HG02885 (cell line): ENCODE measurements around the gene PDPK1.
"Not testable (repeated sequence)": the region's sequence is repeated elsewhere in the genome, so short reads cannot be mapped to it uniquely, and the experiment has no call there.

Experiments
- ATAC-seq: cut with Tn5 transposase; IDR thresholded peaks from one replicate; pipeline ENCODE4 v1.9.1; 2021; ENCODE audit warnings: mild to moderate bottlenecking; ENCODE audit not compliant: unreplicated experiment, poor library complexity

PDPK1 gene

DNA sequence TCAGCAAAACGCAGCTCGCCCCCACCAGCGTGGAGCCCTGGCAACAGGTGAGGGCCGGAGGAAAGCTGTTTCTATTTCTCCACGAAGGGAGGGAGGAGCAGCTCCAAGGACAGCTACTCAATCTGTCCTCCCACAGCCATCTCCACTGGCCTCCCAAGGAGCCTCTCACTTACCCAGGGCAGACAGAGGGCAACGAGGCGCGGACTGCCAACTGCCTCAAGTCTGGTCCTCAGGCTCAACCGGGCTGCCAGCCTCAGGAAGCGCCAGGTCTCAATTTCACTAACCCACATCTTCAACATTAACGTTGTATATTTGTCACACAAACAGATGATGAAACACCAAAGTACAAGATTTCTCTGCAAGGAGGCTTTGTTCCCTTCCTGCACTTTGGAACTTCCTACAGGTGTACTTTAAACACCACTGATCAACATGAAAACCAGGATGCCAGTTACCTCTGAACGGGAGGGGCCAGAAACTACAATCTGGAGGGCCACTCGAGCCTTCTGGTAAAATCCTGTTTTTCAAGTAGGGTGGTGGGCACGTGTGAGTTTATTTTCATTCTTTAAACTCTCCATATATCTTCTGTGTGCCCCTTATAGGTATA, 113.5 kb downstream of the PDPK1 start:
- not testable (repeated sequence) for ATAC-seq
